ENCODE measurements around the gene PLCG2.

PLCG2 gene

GRCh38 chr16:81803332-81803731, 24.2 kb downstream of the PLCG2 start:
- no peak for DNase-seq (ENCODE audit: low read depth, low spot score)
- no peak for TF ChIP-seq EZH2 (IDR thresholded peaks at IDR 0.05)
- no peak for TF ChIP-seq FOXP2 (optimal IDR thresholded peaks at IDR 0.05; ENCODE audit: control extremely low read depth, extremely low read length, insufficient read depth)
- no peak for TF ChIP-seq POLR2AphosphoS5 (IDR thresholded peaks at IDR 0.05; ENCODE audit: borderline replicate concordance, low read depth, low read length)
- Histone ChIP-seq H3K9me3 (ENCODE audit: low read depth, low read length) (no peaks in the 10 kb centered on the region), H3K4me3 (no peak overlapping the region), H3K36me3 (ENCODE audit: insufficient read depth, low read length) (no peaks in the 10 kb centered on the region), H3K27ac (no peak overlapping the region), H3K9ac (ENCODE audit: insufficient read length) (no peak overlapping the region)

GRCh38 chr16:81804134-81804610, 25.1 kb downstream of the PLCG2 start:
- Histone ChIP-seq H3K4me3 (no peak overlapping the region), H3K27ac (no peak overlapping the region)

GRCh38 chr16:81806696-81807095, 27.6 kb downstream of the PLCG2 start:
- DNase-seq (ENCODE audit: low read depth, low spot score) = no peak
- H3K27ac ChIP-seq = no peak overlapping the region
- TF ChIP-seq EZH2 (IDR thresholded peaks at IDR 0.05) (no peak), POLR2AphosphoS5 (IDR thresholded peaks at IDR 0.05; ENCODE audit: borderline replicate concordance, low read depth, low read length) (no peak), FOXP2 (optimal IDR thresholded peaks at IDR 0.05; ENCODE audit: control extremely low read depth, extremely low read length, insufficient read depth) (no peak)

More at GRCh38 chr16:81804134-81804610, 25.1 kb downstream of the PLCG2 start:
- H3K9me3 ChIP-seq (ENCODE audit: low read depth, low read length) = no peaks in the 10 kb centered on the region
- no peak overlapping the region for H3K9ac ChIP-seq (ENCODE audit: insufficient read length)
- no peaks in the 10 kb centered on the region for H3K36me3 ChIP-seq (ENCODE audit: insufficient read depth, low read length)
- DNase-seq (ENCODE audit: low read depth, low spot score) = no peak
- TF ChIP-seq FOXP2 (optimal IDR thresholded peaks at IDR 0.05; ENCODE audit: control extremely low read depth, extremely low read length, insufficient read depth) = no peak
- no peak for TF ChIP-seq POLR2AphosphoS5 (IDR thresholded peaks at IDR 0.05; ENCODE audit: borderline replicate concordance, low read depth, low read length)
- no peak for TF ChIP-seq EZH2 (IDR thresholded peaks at IDR 0.05)

GRCh38 chr16:81807767-81808358, 28.8 kb downstream of the PLCG2 start:
- no peak overlapping the region for H3K27ac ChIP-seq
- H3K9ac ChIP-seq (ENCODE audit: insufficient read length) = no peak overlapping the region
- no peak for DNase-seq (ENCODE audit: low read depth, low spot score)
- H3K4me3 ChIP-seq = no peak overlapping the region
- TF ChIP-seq POLR2AphosphoS5 (IDR thresholded peaks at IDR 0.05; ENCODE audit: borderline replicate concordance, low read depth, low read length) (no peak), FOXP2 (optimal IDR thresholded peaks at IDR 0.05; ENCODE audit: control extremely low read depth, extremely low read length, insufficient read depth) (no peak), EZH2 (IDR thresholded peaks at IDR 0.05) (no peak)
- H3K9me3 ChIP-seq (ENCODE audit: low read depth, low read length) = no peaks in the 10 kb centered on the region
- no peaks in the 10 kb centered on the region for H3K36me3 ChIP-seq (ENCODE audit: insufficient read depth, low read length)

More at GRCh38 chr16:81806696-81807095, 27.6 kb downstream of the PLCG2 start:
- H3K4me3 ChIP-seq = no peak overlapping the region
- no peaks in the 10 kb centered on the region for H3K9me3 ChIP-seq (ENCODE audit: low read depth, low read length)
- no peak overlapping the region for H3K9ac ChIP-seq (ENCODE audit: insufficient read length)
- H3K36me3 ChIP-seq (ENCODE audit: insufficient read depth, low read length) = no peaks in the 10 kb centered on the region

- Histone ChIP-seq H3K36me3 (ENCODE audit: insufficient read depth, low read length) (no peaks in the 10 kb centered on the region), H3K9ac (ENCODE audit: insufficient read length) (no peak overlapping the region), H3K27ac (no peak overlapping the region)
Observed at GRCh38 chr16:81808933-81809480, 29.9 kb downstream of the PLCG2 start.

GRCh38 chr16:81809567-81809966, 30.5 kb downstream of the PLCG2 start:
- Histone ChIP-seq H3K36me3 (ENCODE audit: insufficient read depth, low read length) (no peaks in the 10 kb centered on the region), H3K27ac (no peak overlapping the region), H3K9ac (ENCODE audit: insufficient read length) (no peak overlapping the region), H3K9me3 (ENCODE audit: low read depth, low read length) (no peaks in the 10 kb centered on the region), H3K4me3 (no peak overlapping the region)
- no peak for DNase-seq (ENCODE audit: low read depth, low spot score)
- TF ChIP-seq EZH2 (IDR thresholded peaks at IDR 0.05) (no peak), FOXP2 (optimal IDR thresholded peaks at IDR 0.05; ENCODE audit: control extremely low read depth, extremely low read length, insufficient read depth) (no peak), POLR2AphosphoS5 (IDR thresholded peaks at IDR 0.05; ENCODE audit: borderline replicate concordance, low read depth, low read length) (no peak)

More at GRCh38 chr16:81808933-81809480, 29.9 kb downstream of the PLCG2 start:
- no peak overlapping the region for H3K4me3 ChIP-seq
- DNase-seq (ENCODE audit: low read depth, low spot score) = no peak
- no peaks in the 10 kb centered on the region for H3K9me3 ChIP-seq (ENCODE audit: low read depth, low read length)
- TF ChIP-seq FOXP2 (optimal IDR thresholded peaks at IDR 0.05; ENCODE audit: control extremely low read depth, extremely low read length, insufficient read depth) = no peak
- no peak for TF ChIP-seq EZH2 (IDR thresholded peaks at IDR 0.05)
- no peak for TF ChIP-seq POLR2AphosphoS5 (IDR thresholded peaks at IDR 0.05; ENCODE audit: borderline replicate concordance, low read depth, low read length)

- Histone ChIP-seq H3K4me3 (no peak overlapping the region), H3K27ac (no peak overlapping the region), H3K36me3 (ENCODE audit: insufficient read depth, low read length) (no peaks in the 10 kb centered on the region), H3K9me3 (ENCODE audit: low read depth, low read length) (no peaks in the 10 kb centered on the region), H3K9ac (ENCODE audit: insufficient read length) (no peak overlapping the region)
- no peak for DNase-seq (ENCODE audit: low read depth, low spot score)
- no peak for TF ChIP-seq EZH2 (IDR thresholded peaks at IDR 0.05)
- TF ChIP-seq POLR2AphosphoS5 (IDR thresholded peaks at IDR 0.05; ENCODE audit: borderline replicate concordance, low read depth, low read length) = no peak
- no peak for TF ChIP-seq FOXP2 (optimal IDR thresholded peaks at IDR 0.05; ENCODE audit: control extremely low read depth, extremely low read length, insufficient read depth)
Observed at GRCh38 chr16:81810361-81810760, 31.3 kb downstream of the PLCG2 start.

GRCh38 chr16:81810894-81811538, 31.9 kb downstream of the PLCG2 start:
- Histone ChIP-seq H3K9me3 (ENCODE audit: low read depth, low read length) (no peaks in the 10 kb centered on the region), H3K9ac (ENCODE audit: insufficient read length) (no peak overlapping the region), H3K27ac (no peak overlapping the region), H3K4me3 (no peak overlapping the region), H3K36me3 (ENCODE audit: insufficient read depth, low read length) (no peaks in the 10 kb centered on the region)
- no peak for TF ChIP-seq POLR2AphosphoS5 (IDR thresholded peaks at IDR 0.05; ENCODE audit: borderline replicate concordance, low read depth, low read length)
- TF ChIP-seq FOXP2 (optimal IDR thresholded peaks at IDR 0.05; ENCODE audit: control extremely low read depth, extremely low read length, insufficient read depth) = no peak
- TF ChIP-seq EZH2 (IDR thresholded peaks at IDR 0.05) = no peak
- no peak for DNase-seq (ENCODE audit: low read depth, low spot score)

Measured in SK-N-MC (cell line).